SK-N-SH (cell line): ENCODE measurements around the gene PASK. TPM values are rescaled to one million over a fixed set of nuclear protein-coding genes. Genes with fewer than 3 reads are reported as not detected.

Experiments used
- CTCF ChIA-PET: fragments of 300-600, 350-600 bp; formaldehyde crosslinking; extraction: SDS; loops from one replicate; lab custom pipeline; 2021; lab: Yijun Ruan, JAX
- POLR2A ChIA-PET: fragments of 350-600 bp; sonication (Branson Sonifier 250); formaldehyde crosslinking; extraction: SDS; loops from one replicate; lab custom pipeline; 2020; ENCODE audit warnings: antibody characterized with exemption, inconsistent platforms; lab: Yijun Ruan, JAX
- DNase-seq: peaks from one replicate; pipeline ENCODE4 v3.0.0; 2012
- H2AFZ ChIP-seq: fragments of 200-600 bp; sonication (generic); 2 replicates; pipeline ENCODE4 v1.8.1; 2016; ENCODE audit warnings: antibody characterized with exemption, mild to moderate bottlenecking, low read depth
- H3F3A ChIP-seq: fragments of 200-600 bp; sonication (generic); replicated peaks from 2 replicates; pipeline ENCODE3; 2016; ENCODE audit warnings: antibody characterized with exemption, mild to moderate bottlenecking; ENCODE audit not compliant: insufficient read depth
- H3K27ac ChIP-seq, 2 experiments: fragments of 200-500 bp in 1 of 2; fragments of 200-600 bp in 1 of 2; sonication (Bioruptor generic) in 1 of 2; sonication (generic), shearing (Covaris generic) in 1 of 2; 2 replicates each; pipeline versions ENCODE4 v1.5.1 to v1.6.1; 2014 to 2016; ENCODE audit warnings: low read depth in 2 of 2, inconsistent platforms in 1 of 2, low read length in 1 of 2, mild to moderate bottlenecking in 1 of 2, mixed read lengths in 1 of 2
- H3K27me3 ChIP-seq: fragments of 200-600 bp; sonication (generic), shearing (Covaris generic); 2 replicates; pipeline ENCODE4 v1.6.1; 2016; ENCODE audit warnings: mixed run types; ENCODE audit not compliant: insufficient read depth
- H3K36me3 ChIP-seq, 2 experiments: fragments of 200-500 bp in 1 of 2; fragments of 200-600 bp in 1 of 2; sonication (Bioruptor generic) in 1 of 2; sonication (generic) in 1 of 2; replicated peaks in 1 of 2; 2 replicates each; pipeline versions ENCODE3 to v1.5.1; 2014 to 2016; ENCODE audit warnings: low read length in 1 of 2, mild to moderate bottlenecking in 1 of 2; ENCODE audit not compliant: insufficient read depth in 2 of 2, control insufficient read depth in 1 of 2
- H3K4me1 ChIP-seq, 2 experiments: fragments of 200-500 bp in 1 of 2; fragments of 200-600 bp in 1 of 2; sonication (Bioruptor generic) in 1 of 2; sonication (generic), shearing (Covaris generic) in 1 of 2; 2 replicates each; pipeline versions ENCODE4 v1.5.1 to v1.6.1; 2014 to 2016; ENCODE audit warnings: low read depth in 1 of 2, low read length in 1 of 2, mixed run types in 1 of 2; ENCODE audit not compliant: insufficient read depth in 2 of 2, control insufficient read depth in 1 of 2
- H3K4me2 ChIP-seq: fragments of 200-600 bp; sonication (generic), shearing (Covaris generic); 2 replicates; pipeline ENCODE4 v1.6.1; 2017; ENCODE audit warnings: mixed run types
- H3K4me3 ChIP-seq, 2 experiments: fragments of 200-500 bp in 1 of 2; fragments of 200-600 bp in 1 of 2; sonication (Bioruptor generic) in 1 of 2; sonication (generic), shearing (Covaris generic) in 1 of 2; 2 replicates each; pipeline versions ENCODE4 v1.5.1 to v1.8.1; 2014 to 2016; ENCODE audit warnings: low read depth in 2 of 2, inconsistent platforms in 1 of 2, low read length in 1 of 2, mild to moderate bottlenecking in 1 of 2, mixed read lengths in 1 of 2, moderate library complexity in 1 of 2
- H3K79me2 ChIP-seq: fragments of 200-600 bp; sonication (generic); 2 replicates; pipeline ENCODE4 v1.8.1; 2017; ENCODE audit warnings: mild to moderate bottlenecking; ENCODE audit not compliant: insufficient read depth
- H3K9ac ChIP-seq: fragments of 200-600 bp; sonication (generic); 2 replicates; pipeline ENCODE4 v1.6.1; 2017; ENCODE audit warnings: mixed run types
- H3K9me2 ChIP-seq: fragments of 200-600 bp; sonication (generic); 2 replicates; pipeline ENCODE4 v1.6.1; 2017; ENCODE audit warnings: mixed run types
- H3K9me3 ChIP-seq: fragments of 200-600 bp; sonication (generic); 2 replicates; pipeline ENCODE4 v1.6.1; 2017; ENCODE audit warnings: mixed run types, mild to moderate bottlenecking, moderate library complexity
- H4K20me1 ChIP-seq: fragments of 200-600 bp; sonication (generic); 2 replicates; pipeline ENCODE4 v1.6.1; 2017; ENCODE audit warnings: mild to moderate bottlenecking, mixed run types; ENCODE audit not compliant: insufficient read depth
- ELF1 ChIP-seq: IDR thresholded peaks from 2 replicates; pipeline ENCODE4 v1.4.0; 2012
- FOSL2 ChIP-seq: IDR thresholded peaks from 2 replicates; pipeline ENCODE4 v1.4.0; 2012; ENCODE audit warnings: low read depth, mild to moderate bottlenecking, moderate library complexity, borderline replicate concordance
- GABPA ChIP-seq: IDR thresholded peaks from 2 replicates; pipeline ENCODE4 v1.4.0; 2012; ENCODE audit warnings: low read depth, mild to moderate bottlenecking
- MEF2A ChIP-seq: IDR thresholded peaks from 2 replicates; pipeline ENCODE4 v1.4.0; 2012; ENCODE audit warnings: low read depth, borderline replicate concordance
- MXI1 ChIP-seq: IDR thresholded peaks from 2 replicates; pipeline ENCODE4 v1.6.1; 2012; ENCODE audit warnings: mild to moderate bottlenecking, low read depth, low read length, improper control_type of control experiment
- NFIC ChIP-seq: IDR thresholded peaks from 2 replicates; pipeline ENCODE4 v1.4.0; 2012; ENCODE audit warnings: borderline replicate concordance
- NRF1 ChIP-seq: IDR thresholded peaks from 2 replicates; pipeline ENCODE4 v1.6.1; 2012; ENCODE audit warnings: low read depth, mild to moderate bottlenecking, low read length
- POLR2AphosphoS5 ChIP-seq: IDR thresholded peaks from 2 replicates; pipeline ENCODE4 v1.6.1; 2012; ENCODE audit warnings: low read depth, low read length
- RAD21 ChIP-seq: IDR thresholded peaks from 2 replicates; pipeline ENCODE4 v1.6.1; 2012; ENCODE audit warnings: mild to moderate bottlenecking, low read length
- RCOR1 ChIP-seq: fragments of 150-350 bp; IDR thresholded peaks from 2 replicates; pipeline ENCODE4 v1.6.1; 2017; ENCODE audit warnings: antibody characterized with exemption, low read length
- RFX5 ChIP-seq: IDR thresholded peaks from 2 replicates; pipeline ENCODE4 v1.6.1; 2012; ENCODE audit warnings: mild to moderate bottlenecking, improper control_type of control experiment, low read length
- RXRA ChIP-seq: IDR thresholded peaks from 2 replicates; pipeline ENCODE4 v1.4.0; 2012; ENCODE audit warnings: low read depth, mild to moderate bottlenecking, borderline replicate concordance
- SIN3A ChIP-seq: IDR thresholded peaks from 2 replicates; pipeline ENCODE4 v1.6.1; 2012; ENCODE audit warnings: low read depth, mild to moderate bottlenecking, low read length, moderate library complexity, borderline replicate concordance
- TAF1 ChIP-seq: IDR thresholded peaks from 2 replicates; pipeline ENCODE4 v1.6.1; 2012; ENCODE audit warnings: low read depth, mild to moderate bottlenecking, low read length, moderate library complexity, borderline replicate concordance
- TCF12 ChIP-seq: IDR thresholded peaks from 2 replicates; pipeline ENCODE4 v1.4.0; 2012
- TEAD4 ChIP-seq: IDR thresholded peaks from 2 replicates; pipeline ENCODE4 v1.4.0; 2012; ENCODE audit warnings: mild to moderate bottlenecking, borderline replicate concordance; ENCODE audit not compliant: insufficient read depth
- WGBS: methylation state at CpG from one replicate; pipeline ENCODE4 v1.1.6; 2017; ENCODE audit warnings: low lambda C conversion rate; 5-methylcytosine and 5-hydroxymethylcytosine counted together
- polyA plus RNA-seq, 3 experiments: library from polyadenylated mRNA; depleted of rRNA; stranded (reverse); fragments of >200 nt; gene quantifications; 2 replicates each; pipeline ENCODE4 v1.2.3, GENCODE V29; 2012
- TF ChIP-seq, protein P1 (sequence below): fragments of 150-350 bp; IDR thresholded peaks from 2 replicates; pipeline ENCODE4 v1.6.1; 2017; ENCODE audit warnings: antibody characterized with exemption, low read length, low read depth, borderline replicate concordance
- TF ChIP-seq, protein P2 (sequence below): fragments of 150-350 bp; IDR thresholded peaks from 2 replicates; pipeline ENCODE4 v1.6.1; 2016; ENCODE audit warnings: mild to moderate bottlenecking, low read depth, low read length
- TF ChIP-seq, protein P3 (sequence below): IDR thresholded peaks from 2 replicates; pipeline ENCODE4 v1.4.0; 2012; ENCODE audit warnings: low read depth, borderline replicate concordance
- TF ChIP-seq, protein P4 (sequence below): IDR thresholded peaks from 2 replicates; pipeline ENCODE4 v1.4.0; 2012; ENCODE audit warnings: low read depth

PASK gene
- polyA plus RNA-seq, 1 of the 3 experiments (the other 2 are of a cell fraction) = 6.3 TPM

DNA sequence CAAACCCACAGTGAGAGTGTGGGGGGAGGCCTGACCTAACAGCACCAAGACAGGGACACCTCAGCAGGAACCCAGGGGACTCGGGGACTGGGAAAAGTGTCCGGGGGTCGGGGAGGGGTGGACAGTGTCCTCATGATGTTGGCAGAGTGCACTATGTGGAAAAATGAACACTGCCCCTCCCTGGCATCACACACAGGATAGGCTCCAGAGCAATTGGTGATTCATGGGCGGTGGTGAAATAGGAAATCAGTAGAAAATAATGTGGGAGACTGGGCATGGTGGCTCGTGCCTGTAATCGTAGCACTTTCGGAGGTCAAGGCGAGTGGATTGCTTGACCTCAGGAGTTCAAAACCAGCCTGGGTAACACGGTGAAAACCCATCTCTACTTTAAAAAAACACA, 35.6 kb upstream of the PASK start (continued):
- TF ChIP-seq, protein P1, sequence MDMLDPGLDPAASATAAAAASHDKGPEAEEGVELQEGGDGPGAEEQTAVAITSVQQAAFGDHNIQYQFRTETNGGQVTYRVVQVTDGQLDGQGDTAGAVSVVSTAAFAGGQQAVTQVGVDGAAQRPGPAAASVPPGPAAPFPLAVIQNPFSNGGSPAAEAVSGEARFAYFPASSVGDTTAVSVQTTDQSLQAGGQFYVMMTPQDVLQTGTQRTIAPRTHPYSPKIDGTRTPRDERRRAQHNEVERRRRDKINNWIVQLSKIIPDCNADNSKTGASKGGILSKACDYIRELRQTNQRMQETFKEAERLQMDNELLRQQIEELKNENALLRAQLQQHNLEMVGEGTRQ = no peak
- TF ChIP-seq MEF2A = no peak
- TF ChIP-seq, protein P2, sequence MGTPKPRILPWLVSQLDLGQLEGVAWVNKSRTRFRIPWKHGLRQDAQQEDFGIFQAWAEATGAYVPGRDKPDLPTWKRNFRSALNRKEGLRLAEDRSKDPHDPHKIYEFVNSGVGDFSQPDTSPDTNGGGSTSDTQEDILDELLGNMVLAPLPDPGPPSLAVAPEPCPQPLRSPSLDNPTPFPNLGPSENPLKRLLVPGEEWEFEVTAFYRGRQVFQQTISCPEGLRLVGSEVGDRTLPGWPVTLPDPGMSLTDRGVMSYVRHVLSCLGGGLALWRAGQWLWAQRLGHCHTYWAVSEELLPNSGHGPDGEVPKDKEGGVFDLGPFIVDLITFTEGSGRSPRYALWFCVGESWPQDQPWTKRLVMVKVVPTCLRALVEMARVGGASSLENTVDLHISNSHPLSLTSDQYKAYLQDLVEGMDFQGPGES = no peak
- TF ChIP-seq NRF1 = no peak
- no peak for TF ChIP-seq ELF1
- no peak for TF ChIP-seq RCOR1

DNA sequence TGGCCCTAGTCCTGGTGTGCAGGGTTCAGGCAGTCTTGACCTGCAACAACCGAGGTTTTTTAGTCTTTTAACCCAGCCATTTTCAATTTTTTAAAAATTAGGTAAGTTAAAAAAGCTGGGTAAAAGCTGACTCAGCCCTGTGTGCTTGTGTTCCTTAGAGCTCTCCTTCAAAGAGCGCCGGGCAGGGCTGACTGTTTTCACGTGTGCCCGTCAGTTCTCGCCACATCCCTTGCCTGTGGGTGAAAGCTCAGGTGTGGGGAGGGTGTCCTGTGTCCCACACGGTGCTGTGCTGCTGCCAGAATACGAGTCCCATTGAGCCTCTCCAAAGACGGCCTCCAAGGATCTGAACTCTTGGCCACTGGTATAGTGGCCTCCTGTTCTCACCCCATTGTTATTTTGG, 33.9 kb upstream of the PASK start:
- DNase-seq = no peak
- ChIA-PET CTCF (no interaction called here), POLR2A (no interaction called here)
- Histone ChIP-seq H3K79me2 (no peaks in the 10 kb centered on the region), H3F3A (no peaks in the 10 kb centered on the region), H3K9ac (no peak overlapping the region), H3K27ac (no peak overlapping the region), H3K9me3 (no peaks in the 10 kb centered on the region), H3K4me2 (no peak overlapping the region), H3K36me3 (peaks cover 0 to 6% of the 10 kb centered on the region in 2 experiments), H3K4me1 (no peaks in the 10 kb centered on the region), H3K4me3 (no peak overlapping the region), H4K20me1 (no peaks in the 10 kb centered on the region), H2AFZ (no peak overlapping the region), H3K9me2 (no peaks in the 10 kb centered on the region), H3K27me3 (no peaks in the 10 kb centered on the region)
- WGBS = 95% methylated on average over 9 of the region's 9 CpGs
- TF ChIP-seq MXI1 (no peak), GABPA (no peak), NRF1 (no peak)
- TF ChIP-seq, protein P3, sequence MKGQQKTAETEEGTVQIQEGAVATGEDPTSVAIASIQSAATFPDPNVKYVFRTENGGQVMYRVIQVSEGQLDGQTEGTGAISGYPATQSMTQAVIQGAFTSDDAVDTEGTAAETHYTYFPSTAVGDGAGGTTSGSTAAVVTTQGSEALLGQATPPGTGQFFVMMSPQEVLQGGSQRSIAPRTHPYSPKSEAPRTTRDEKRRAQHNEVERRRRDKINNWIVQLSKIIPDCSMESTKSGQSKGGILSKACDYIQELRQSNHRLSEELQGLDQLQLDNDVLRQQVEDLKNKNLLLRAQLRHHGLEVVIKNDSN = no peak

DNA sequence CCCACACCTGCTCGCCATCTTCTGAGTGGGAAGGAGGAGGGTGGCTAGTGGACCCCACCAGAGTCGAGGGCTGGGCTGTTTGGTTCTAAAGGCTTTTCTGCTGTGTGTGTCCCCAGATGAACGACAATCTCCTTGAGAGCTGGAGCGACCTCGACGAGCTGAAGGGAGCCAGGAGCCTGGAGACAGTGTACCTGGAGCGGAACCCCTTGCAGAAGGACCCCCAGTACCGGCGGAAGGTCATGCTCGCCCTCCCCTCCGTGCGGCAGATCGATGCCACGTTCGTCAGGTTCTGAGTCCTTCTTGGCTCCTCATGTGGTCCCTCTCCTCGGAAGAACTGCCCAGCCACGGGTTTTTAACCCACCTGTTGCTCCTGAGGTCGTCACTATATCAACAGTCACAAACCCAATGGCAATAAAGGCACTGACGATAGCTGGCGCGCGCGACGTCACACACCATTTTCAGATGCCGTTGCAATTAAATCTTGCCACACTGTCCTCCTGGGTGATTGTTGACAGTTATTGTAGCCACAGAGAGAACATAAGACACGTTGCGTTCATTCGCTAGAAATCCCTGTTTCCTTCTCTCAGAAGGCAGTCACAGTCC, 33.4 kb upstream of the PASK start:
- Histone ChIP-seq H3K4me3 (no peak overlapping the region), H3K9ac (no peak overlapping the region), H3F3A (no peaks in the 10 kb centered on the region), H3K9me3 (no peaks in the 10 kb centered on the region), H3K36me3 (peaks cover 0 to 6% of the 10 kb centered on the region in 2 experiments), H3K9me2 (no peaks in the 10 kb centered on the region), H4K20me1 (no peaks in the 10 kb centered on the region), H3K27ac (no peak overlapping the region), H2AFZ (no peak overlapping the region), H3K79me2 (no peaks in the 10 kb centered on the region), H3K4me1 (peaks cover 0 to 4% of the 10 kb centered on the region in 2 experiments; a peak in 1 of 4 replicates), H3K27me3 (no peaks in the 10 kb centered on the region), H3K4me2 (no peak overlapping the region)
- CTCF ChIA-PET = no interaction called here
- WGBS = 89% methylated on average over 28 of the region's 28 CpGs
- POLR2A ChIA-PET = no interaction called here
- no peak for TF ChIP-seq TCF12
- no peak for TF ChIP-seq FOSL2
- no peak for TF ChIP-seq GABPA
- no peak for TF ChIP-seq RXRA
- TF ChIP-seq, protein P2 = no peak
- TF ChIP-seq TEAD4 = no peak
- no peak for TF ChIP-seq RAD21
- TF ChIP-seq RCOR1 = no peak
- no peak for TF ChIP-seq SIN3A
- no peak for TF ChIP-seq MEF2A
- no peak for TF ChIP-seq NFIC
- no peak for TF ChIP-seq TAF1
- TF ChIP-seq, protein P4, sequence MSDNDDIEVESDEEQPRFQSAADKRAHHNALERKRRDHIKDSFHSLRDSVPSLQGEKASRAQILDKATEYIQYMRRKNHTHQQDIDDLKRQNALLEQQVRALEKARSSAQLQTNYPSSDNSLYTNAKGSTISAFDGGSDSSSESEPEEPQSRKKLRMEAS = no peak
- TF ChIP-seq POLR2AphosphoS5 = no peak
- TF ChIP-seq RFX5 = no peak
- DNase-seq = no peak
